Fibroblast of lung (primary cell): ENCODE data around the gene POMGNT1.

Source experiments
- CTCF ChIP-seq, 2 donors: IDR thresholded peaks in 1 of 2; conservative IDR thresholded peaks in 1 of 2; 1 replicate in 1 of 2; 2 replicates in 1 of 2; pipeline ENCODE4 v1.5.1; 2011 to 2012; ENCODE audit warnings: low read length in 2 of 2, control low read depth in 1 of 2, inconsistent platforms in 1 of 2, low read depth in 1 of 2, mild to moderate bottlenecking in 1 of 2
- EZH2 ChIP-seq: IDR thresholded peaks from 2 replicates; pipeline ENCODE4 v1.5.1; 2012; ENCODE audit warnings: low read length, control low read depth, mild to moderate bottlenecking; ENCODE audit errors: missing control alignments

DNA sequence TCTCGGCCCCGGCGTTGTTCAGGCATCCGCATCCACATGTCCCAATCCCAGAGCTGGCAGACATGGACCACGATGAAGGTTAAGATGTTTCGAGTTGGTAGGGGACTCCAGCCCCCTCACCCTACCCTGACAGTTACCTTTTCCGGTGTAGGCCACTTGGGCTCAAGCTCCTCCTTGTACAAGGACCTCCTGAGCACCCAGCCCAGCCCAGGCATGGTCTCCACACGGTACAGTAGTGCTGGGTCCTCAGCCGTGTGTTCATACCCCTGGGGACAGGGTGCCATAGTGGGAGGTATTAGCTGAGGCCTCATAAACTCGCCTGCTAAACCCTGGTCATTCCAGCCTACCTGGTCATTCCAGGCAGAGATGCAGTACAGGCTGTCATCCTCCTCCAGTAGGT lies 6.1 kb downstream of the POMGNT1 start:
- TF ChIP-seq EZH2 (no peak), CTCF (conservative IDR thresholded peaks at IDR 0.05 in 1 of 2, IDR thresholded peaks at IDR 0.05 in 1 of 2; ENCODE audit: low read depth in 1 of 2, low read length in 2 of 2) (no peak)
